HG02588 (cell line): ENCODE data around the gene FLRT1.

Source experiments
- ATAC-seq: cut with Tn5 transposase; IDR thresholded peaks from one replicate; pipeline ENCODE4 v1.9.1; 2021; ENCODE audit warnings: mild to moderate bottlenecking, moderate library complexity; ENCODE audit not compliant: unreplicated experiment

Gene FLRT1

GRCh38 chr11:64084146-64084950, 48.6 kb downstream of the FLRT1 start:
- ATAC-seq = no peak

GRCh38 chr11:64084951-64085710, 49.4 kb downstream of the FLRT1 start:
- ATAC-seq = no peak
